GM23338 (cell line): ENCODE data around the gene OXLD1. TPM values are rescaled to one million over a fixed set of nuclear protein-coding genes. Genes with fewer than 3 reads are reported as not detected.

ENCODE experiments used
- ATAC-seq: fragments of 200-7000 bp; cut with Tn5 transposase; 3 replicates; pipeline ENCODE4 v1.9.1; 2020
- DNase-seq: peaks from one replicate; pipeline ENCODE4 v3.0.0-alpha.2; 2015; ENCODE audit warnings: low spot score
- H2AFZ ChIP-seq: fragments of 200-600 bp; sonication (generic); 2 replicates; pipeline ENCODE4 v1.8.0; 2016; ENCODE audit warnings: antibody characterized with exemption, mild to moderate bottlenecking, moderate library complexity
- H3F3A ChIP-seq: fragments of 200-600 bp; sonication (generic); replicated peaks from 2 replicates; pipeline ENCODE4 v1.8.0; 2017; ENCODE audit warnings: antibody characterized with exemption, mixed run types, low read depth
- H3K27ac ChIP-seq: fragments of 200-600 bp; sonication (generic); 2 replicates; pipeline ENCODE4 v1.6.1; 2016; ENCODE audit warnings: low read depth
- H3K27me3 ChIP-seq: fragments of 200-600 bp; sonication (generic); 2 replicates; pipeline ENCODE4 v1.8.0; 2016; ENCODE audit warnings: mild to moderate bottlenecking, mixed run types, moderate library complexity; ENCODE audit not compliant: insufficient read depth
- H3K36me3 ChIP-seq: fragments of 200-600 bp; sonication (generic); 2 replicates; pipeline ENCODE4 v1.8.0; 2016; ENCODE audit warnings: mild to moderate bottlenecking; ENCODE audit not compliant: insufficient read depth
- H3K4me1 ChIP-seq: fragments of 200-600 bp; sonication (generic); 2 replicates; pipeline ENCODE4 v1.8.0; 2016; ENCODE audit warnings: mild to moderate bottlenecking, moderate library complexity; ENCODE audit not compliant: insufficient read depth
- H3K4me2 ChIP-seq: fragments of 200-600 bp; sonication (generic); 2 replicates; pipeline ENCODE4 v1.7.1; 2017; ENCODE audit warnings: mixed run types
- H3K4me3 ChIP-seq: fragments of 200-600 bp; sonication (generic); 2 replicates; pipeline ENCODE4 v1.6.1; 2016; ENCODE audit warnings: mixed run types
- H3K79me2 ChIP-seq: fragments of 200-600 bp; sonication (generic); replicated peaks from 2 replicates; pipeline ENCODE4 v1.8.0; 2017; ENCODE audit warnings: mild to moderate bottlenecking; ENCODE audit not compliant: insufficient read depth
- H3K9me2 ChIP-seq: fragments of 200-600 bp; sonication (generic); 2 replicates; pipeline ENCODE4 v1.8.0; 2017; ENCODE audit not compliant: insufficient read depth
- H4K20me1 ChIP-seq: fragments of 200-600 bp; sonication (generic); replicated peaks from 2 replicates; pipeline ENCODE4 v1.8.0; 2017; ENCODE audit warnings: mild to moderate bottlenecking; ENCODE audit not compliant: insufficient read depth
- H3K27ac Mint-ChIP-seq: 2 replicates; pipeline ENCODE4 v1.8.0; 2020; ENCODE audit warnings: inconsistent platforms, mild to moderate bottlenecking, moderate library complexity, mixed read lengths
- H3K27me3 Mint-ChIP-seq: 3 replicates; pipeline ENCODE4 v1.8.0; 2022; ENCODE audit warnings: low read depth, mild to moderate bottlenecking, moderate library complexity, mixed read lengths, inconsistent platforms; ENCODE audit not compliant: insufficient read depth, poor library complexity
- H3K36me3 Mint-ChIP-seq: 3 replicates; pipeline ENCODE4 v1.8.0; 2021; ENCODE audit warnings: low read depth, mild to moderate bottlenecking, inconsistent platforms, moderate library complexity, mixed read lengths
- H3K4me1 Mint-ChIP-seq: 3 replicates; pipeline ENCODE4 v1.8.0; 2020; ENCODE audit warnings: mild to moderate bottlenecking, inconsistent platforms, mixed read lengths
- H3K4me3 Mint-ChIP-seq: 3 replicates; pipeline ENCODE4 v1.8.0; 2021; ENCODE audit warnings: moderate library complexity, mild to moderate bottlenecking, inconsistent platforms, mixed read lengths
- H3K9me3 Mint-ChIP-seq: 3 replicates; pipeline ENCODE4 v1.8.0; 2020; ENCODE audit warnings: moderate library complexity, mild to moderate bottlenecking, inconsistent platforms, mixed read lengths
- CREB1 ChIP-seq: fragments of 250-450 bp; sonication (Bioruptor Pico); IDR thresholded peaks from 2 replicates; pipeline ENCODE4 v1.5.0; 2020; ENCODE audit warnings: low read depth, mild to moderate bottlenecking, moderate library complexity
- EZH2phosphoT487 ChIP-seq: fragments of 200-600 bp; sonication (generic); IDR thresholded peaks from one replicate; pipeline ENCODE4 v1.8.1; 2018; ENCODE audit warnings: antibody characterized with exemption; ENCODE audit not compliant: unreplicated experiment
- JUNB ChIP-seq: IDR thresholded peaks from one replicate; pipeline ENCODE4 v1.6.1; 2016; ENCODE audit warnings: antibody characterized with exemption; ENCODE audit not compliant: unreplicated experiment
- NANOG ChIP-seq: IDR thresholded peaks from 2 replicates; pipeline ENCODE4 v1.6.1; 2016; ENCODE audit warnings: antibody characterized with exemption, borderline replicate concordance
- POLR2AphosphoS5 ChIP-seq: IDR thresholded peaks from 2 replicates; pipeline ENCODE4 v1.6.1; 2016; ENCODE audit warnings: antibody characterized with exemption, low read depth
- ZNF114 ChIP-seq: fragments of 250-450 bp; sonication (Bioruptor Pico); IDR thresholded peaks from 2 replicates; pipeline ENCODE4 v1.5.0; 2020; ENCODE audit warnings: mild to moderate bottlenecking, moderate library complexity
- ZNF331 ChIP-seq: fragments of 250-450 bp; sonication (Bioruptor Pico); IDR thresholded peaks from 2 replicates; pipeline ENCODE4 v1.5.0; 2020; ENCODE audit warnings: low read depth, mild to moderate bottlenecking, moderate library complexity
- polyA plus RNA-seq: library from polyadenylated mRNA; unstranded; fragments of >200 nt; fragmentation: Nextera tagmentation; extraction: Ambion mirVana; gene quantifications from 2 replicates; pipeline ENCODE4 v1.2.1, GENCODE V29; 2016
- total RNA-seq: library from RNA; depleted of rRNA; stranded (reverse); fragments of >200 nt; shearing (Covaris generic); gene quantifications from 2 replicates; pipeline ENCODE4 v1.2.3, GENCODE V29; 2014
- TF ChIP-seq, protein P1 (sequence below): fragments of 250-450 bp; sonication (Bioruptor Pico); IDR thresholded peaks from 2 replicates; pipeline ENCODE4 v1.5.0; 2020; ENCODE audit warnings: mild to moderate bottlenecking, moderate library complexity
- TF ChIP-seq, protein P2 (sequence below), 2 experiments: fragments of 200-600 bp in 1 of 2; sonication (generic) in 1 of 2; conservative IDR thresholded peaks; 2 replicates each; pipeline versions ENCODE4 v1.5.1 to v1.6.1; 2016 to 2017; ENCODE audit warnings: antibody characterized with exemption in 2 of 2, low read depth in 2 of 2, mild to moderate bottlenecking in 2 of 2, moderate library complexity in 1 of 2
- TF ChIP-seq, protein P3 (sequence below): IDR thresholded peaks from 2 replicates; pipeline ENCODE4 v1.6.1; 2016; ENCODE audit warnings: antibody characterized with exemption
- TF ChIP-seq, protein P4 (sequence below): IDR thresholded peaks from one replicate; pipeline ENCODE4 v1.6.1; 2018; ENCODE audit warnings: antibody characterized with exemption; ENCODE audit not compliant: unreplicated experiment

OXLD1 gene
- total and polyA plus RNA-seq, 2 experiments from 2014 or later, result 46.0 to 64.9 TPM

DNA sequence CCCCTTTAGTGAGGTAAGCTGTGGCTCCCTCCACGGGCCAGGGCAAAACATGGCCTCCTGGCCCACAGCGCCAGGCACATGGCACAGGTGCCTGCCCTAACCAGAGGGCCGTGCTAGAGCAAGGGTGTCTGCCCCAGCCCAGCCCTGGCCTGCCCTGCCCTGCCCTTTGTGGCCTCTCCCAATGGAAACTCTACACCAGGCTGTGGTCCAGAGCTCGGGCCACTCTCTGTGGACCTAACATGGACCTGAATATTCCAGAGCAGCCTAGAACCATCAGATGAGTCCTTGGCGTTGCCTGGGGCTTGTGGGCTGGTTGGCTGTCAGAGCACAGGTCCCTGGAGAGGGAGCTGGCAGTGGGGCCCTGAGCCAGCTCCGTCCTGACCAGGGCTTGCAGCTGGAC is 28.8 kb upstream of the OXLD1 start (continued):
- TF ChIP-seq, protein P1, sequence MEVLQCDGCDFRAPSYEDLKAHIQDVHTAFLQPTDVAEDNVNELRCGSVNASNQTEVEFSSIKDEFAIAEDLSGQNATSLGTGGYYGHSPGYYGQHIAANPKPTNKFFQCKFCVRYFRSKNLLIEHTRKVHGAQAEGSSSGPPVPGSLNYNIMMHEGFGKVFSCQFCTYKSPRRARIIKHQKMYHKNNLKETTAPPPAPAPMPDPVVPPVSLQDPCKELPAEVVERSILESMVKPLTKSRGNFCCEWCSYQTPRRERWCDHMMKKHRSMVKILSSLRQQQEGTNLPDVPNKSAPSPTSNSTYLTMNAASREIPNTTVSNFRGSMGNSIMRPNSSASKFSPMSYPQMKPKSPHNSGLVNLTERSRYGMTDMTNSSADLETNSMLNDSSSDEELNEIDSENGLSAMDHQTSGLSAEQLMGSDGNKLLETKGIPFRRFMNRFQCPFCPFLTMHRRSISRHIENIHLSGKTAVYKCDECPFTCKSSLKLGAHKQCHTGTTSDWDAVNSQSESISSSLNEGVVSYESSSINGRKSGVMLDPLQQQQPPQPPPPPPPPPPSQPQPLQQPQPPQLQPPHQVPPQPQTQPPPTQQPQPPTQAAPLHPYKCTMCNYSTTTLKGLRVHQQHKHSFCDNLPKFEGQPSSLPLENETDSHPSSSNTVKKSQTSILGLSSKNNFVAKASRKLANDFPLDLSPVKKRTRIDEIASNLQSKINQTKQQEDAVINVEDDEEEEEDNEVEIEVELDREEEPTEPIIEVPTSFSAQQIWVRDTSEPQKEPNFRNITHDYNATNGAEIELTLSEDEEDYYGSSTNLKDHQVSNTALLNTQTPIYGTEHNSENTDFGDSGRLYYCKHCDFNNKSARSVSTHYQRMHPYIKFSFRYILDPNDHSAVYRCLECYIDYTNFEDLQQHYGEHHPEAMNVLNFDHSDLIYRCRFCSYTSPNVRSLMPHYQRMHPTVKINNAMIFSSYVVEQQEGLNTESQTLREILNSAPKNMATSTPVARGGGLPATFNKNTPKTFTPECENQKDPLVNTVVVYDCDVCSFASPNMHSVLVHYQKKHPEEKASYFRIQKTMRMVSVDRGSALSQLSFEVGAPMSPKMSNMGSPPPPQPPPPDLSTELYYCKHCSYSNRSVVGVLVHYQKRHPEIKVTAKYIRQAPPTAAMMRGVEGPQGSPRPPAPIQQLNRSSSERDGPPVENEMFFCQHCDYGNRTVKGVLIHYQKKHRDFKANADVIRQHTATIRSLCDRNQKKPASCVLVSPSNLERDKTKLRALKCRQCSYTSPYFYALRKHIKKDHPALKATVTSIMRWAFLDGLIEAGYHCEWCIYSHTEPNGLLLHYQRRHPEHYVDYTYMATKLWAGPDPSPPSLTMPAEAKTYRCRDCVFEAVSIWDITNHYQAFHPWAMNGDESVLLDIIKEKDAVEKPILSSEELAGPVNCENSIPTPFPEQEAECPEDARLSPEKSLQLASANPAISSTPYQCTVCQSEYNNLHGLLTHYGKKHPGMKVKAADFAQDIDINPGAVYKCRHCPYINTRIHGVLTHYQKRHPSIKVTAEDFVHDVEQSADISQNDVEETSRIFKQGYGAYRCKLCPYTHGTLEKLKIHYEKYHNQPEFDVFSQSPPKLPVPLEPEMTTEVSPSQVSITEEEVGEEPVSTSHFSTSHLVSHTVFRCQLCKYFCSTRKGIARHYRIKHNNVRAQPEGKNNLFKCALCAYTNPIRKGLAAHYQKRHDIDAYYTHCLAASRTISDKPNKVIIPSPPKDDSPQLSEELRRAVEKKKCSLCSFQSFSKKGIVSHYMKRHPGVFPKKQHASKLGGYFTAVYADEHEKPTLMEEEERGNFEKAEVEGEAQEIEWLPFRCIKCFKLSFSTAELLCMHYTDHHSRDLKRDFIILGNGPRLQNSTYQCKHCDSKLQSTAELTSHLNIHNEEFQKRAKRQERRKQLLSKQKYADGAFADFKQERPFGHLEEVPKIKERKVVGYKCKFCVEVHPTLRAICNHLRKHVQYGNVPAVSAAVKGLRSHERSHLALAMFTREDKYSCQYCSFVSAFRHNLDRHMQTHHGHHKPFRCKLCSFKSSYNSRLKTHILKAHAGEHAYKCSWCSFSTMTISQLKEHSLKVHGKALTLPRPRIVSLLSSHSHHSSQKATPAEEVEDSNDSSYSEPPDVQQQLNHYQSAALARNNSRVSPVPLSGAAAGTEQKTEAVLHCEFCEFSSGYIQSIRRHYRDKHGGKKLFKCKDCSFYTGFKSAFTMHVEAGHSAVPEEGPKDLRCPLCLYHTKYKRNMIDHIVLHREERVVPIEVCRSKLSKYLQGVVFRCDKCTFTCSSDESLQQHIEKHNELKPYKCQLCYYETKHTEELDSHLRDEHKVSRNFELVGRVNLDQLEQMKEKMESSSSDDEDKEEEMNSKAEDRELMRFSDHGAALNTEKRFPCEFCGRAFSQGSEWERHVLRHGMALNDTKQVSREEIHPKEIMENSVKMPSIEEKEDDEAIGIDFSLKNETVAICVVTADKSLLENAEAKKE (CRISPR knock-in tag), result no peak
- no peak for TF ChIP-seq NANOG

DNA sequence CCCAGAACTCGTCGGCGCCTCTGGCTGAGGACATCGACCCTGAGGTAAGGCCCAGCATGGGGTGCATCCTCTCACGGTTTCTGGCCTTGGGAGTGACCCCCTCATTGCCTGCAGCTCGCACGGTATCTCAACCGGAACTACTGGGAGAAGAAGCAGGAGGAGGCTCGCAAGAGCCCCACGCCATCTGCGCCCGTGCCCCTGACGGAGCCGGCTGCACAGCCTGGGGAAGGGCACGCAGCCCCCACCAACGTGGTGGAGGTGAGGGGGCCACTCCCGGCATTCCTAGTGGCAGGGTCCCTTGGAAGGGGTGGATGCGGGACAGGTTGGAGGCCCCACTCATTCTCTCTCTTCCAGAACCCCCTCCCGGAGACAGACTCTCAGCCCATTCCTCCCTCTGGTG is 28.4 kb upstream of the OXLD1 start:
- Histone ChIP-seq H3K9me2 (no peaks in the 10 kb centered on the region), H3K27me3 (no peaks in the 10 kb centered on the region), H3K79me2 (peaks cover 12% of the 10 kb centered on the region), H3K4me1 (no peaks in the 10 kb centered on the region), H3K27ac (no peak overlapping the region), H4K20me1 (peaks cover 4% of the 10 kb centered on the region; the same call in 1 of the 2 replicates), H3K36me3 (no peaks in the 10 kb centered on the region), H3F3A (0 out of 2 replicates have a peak, but pooled peaks cover 11% of the 10 kb centered on the region), H2AFZ (no peak overlapping the region), H3K4me2 (no peak overlapping the region), H3K4me3 (no peak overlapping the region)
- DNase-seq (no peak), ATAC-seq (no peak)
- Mint-ChIP-seq H3K36me3 (peaks cover 48% of the 10 kb centered on the region), H3K4me1 (no peaks in the 10 kb centered on the region; the same call in 2 of the 3 replicates), H3K4me3 (no peak overlapping the region), H3K27ac (no peak overlapping the region), H3K27me3 (peaks cover 11% of the 10 kb centered on the region), H3K9me3 (no peaks in the 10 kb centered on the region)
- TF ChIP-seq ZNF114 (no peak), POLR2AphosphoS5 (no peak), JUNB (no peak), ZNF331 (CRISPR knock-in tag) (no peak), EZH2phosphoT487 (no peak), CREB1 (CRISPR knock-in tag) (no peak)
- TF ChIP-seq, protein P2, sequence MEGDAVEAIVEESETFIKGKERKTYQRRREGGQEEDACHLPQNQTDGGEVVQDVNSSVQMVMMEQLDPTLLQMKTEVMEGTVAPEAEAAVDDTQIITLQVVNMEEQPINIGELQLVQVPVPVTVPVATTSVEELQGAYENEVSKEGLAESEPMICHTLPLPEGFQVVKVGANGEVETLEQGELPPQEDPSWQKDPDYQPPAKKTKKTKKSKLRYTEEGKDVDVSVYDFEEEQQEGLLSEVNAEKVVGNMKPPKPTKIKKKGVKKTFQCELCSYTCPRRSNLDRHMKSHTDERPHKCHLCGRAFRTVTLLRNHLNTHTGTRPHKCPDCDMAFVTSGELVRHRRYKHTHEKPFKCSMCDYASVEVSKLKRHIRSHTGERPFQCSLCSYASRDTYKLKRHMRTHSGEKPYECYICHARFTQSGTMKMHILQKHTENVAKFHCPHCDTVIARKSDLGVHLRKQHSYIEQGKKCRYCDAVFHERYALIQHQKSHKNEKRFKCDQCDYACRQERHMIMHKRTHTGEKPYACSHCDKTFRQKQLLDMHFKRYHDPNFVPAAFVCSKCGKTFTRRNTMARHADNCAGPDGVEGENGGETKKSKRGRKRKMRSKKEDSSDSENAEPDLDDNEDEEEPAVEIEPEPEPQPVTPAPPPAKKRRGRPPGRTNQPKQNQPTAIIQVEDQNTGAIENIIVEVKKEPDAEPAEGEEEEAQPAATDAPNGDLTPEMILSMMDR (conservative IDR thresholded peaks at IDR 0.05; ENCODE audit: low read depth in 2 of 2), result no peak
- TF ChIP-seq, protein P3, sequence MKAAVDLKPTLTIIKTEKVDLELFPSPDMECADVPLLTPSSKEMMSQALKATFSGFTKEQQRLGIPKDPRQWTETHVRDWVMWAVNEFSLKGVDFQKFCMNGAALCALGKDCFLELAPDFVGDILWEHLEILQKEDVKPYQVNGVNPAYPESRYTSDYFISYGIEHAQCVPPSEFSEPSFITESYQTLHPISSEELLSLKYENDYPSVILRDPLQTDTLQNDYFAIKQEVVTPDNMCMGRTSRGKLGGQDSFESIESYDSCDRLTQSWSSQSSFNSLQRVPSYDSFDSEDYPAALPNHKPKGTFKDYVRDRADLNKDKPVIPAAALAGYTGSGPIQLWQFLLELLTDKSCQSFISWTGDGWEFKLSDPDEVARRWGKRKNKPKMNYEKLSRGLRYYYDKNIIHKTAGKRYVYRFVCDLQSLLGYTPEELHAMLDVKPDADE, result no peak
- TF ChIP-seq, protein P4, sequence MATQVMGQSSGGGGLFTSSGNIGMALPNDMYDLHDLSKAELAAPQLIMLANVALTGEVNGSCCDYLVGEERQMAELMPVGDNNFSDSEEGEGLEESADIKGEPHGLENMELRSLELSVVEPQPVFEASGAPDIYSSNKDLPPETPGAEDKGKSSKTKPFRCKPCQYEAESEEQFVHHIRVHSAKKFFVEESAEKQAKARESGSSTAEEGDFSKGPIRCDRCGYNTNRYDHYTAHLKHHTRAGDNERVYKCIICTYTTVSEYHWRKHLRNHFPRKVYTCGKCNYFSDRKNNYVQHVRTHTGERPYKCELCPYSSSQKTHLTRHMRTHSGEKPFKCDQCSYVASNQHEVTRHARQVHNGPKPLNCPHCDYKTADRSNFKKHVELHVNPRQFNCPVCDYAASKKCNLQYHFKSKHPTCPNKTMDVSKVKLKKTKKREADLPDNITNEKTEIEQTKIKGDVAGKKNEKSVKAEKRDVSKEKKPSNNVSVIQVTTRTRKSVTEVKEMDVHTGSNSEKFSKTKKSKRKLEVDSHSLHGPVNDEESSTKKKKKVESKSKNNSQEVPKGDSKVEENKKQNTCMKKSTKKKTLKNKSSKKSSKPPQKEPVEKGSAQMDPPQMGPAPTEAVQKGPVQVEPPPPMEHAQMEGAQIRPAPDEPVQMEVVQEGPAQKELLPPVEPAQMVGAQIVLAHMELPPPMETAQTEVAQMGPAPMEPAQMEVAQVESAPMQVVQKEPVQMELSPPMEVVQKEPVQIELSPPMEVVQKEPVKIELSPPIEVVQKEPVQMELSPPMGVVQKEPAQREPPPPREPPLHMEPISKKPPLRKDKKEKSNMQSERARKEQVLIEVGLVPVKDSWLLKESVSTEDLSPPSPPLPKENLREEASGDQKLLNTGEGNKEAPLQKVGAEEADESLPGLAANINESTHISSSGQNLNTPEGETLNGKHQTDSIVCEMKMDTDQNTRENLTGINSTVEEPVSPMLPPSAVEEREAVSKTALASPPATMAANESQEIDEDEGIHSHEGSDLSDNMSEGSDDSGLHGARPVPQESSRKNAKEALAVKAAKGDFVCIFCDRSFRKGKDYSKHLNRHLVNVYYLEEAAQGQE, result no peak
